Keratinocyte (primary cell): ENCODE measurements around the gene PAPSS2. TPM values are rescaled to one million over a fixed set of nuclear protein-coding genes. Genes with fewer than 3 reads are reported as not detected.

Experiments
- DNase-seq: peaks from one replicate; pipeline ENCODE4 v3.0.0-alpha.2; 2011; ENCODE audit warnings: low read depth, missing footprints, low spot score
- FAIRE-seq: peaks from 2 replicates; lab custom pipeline; 2011; peaks lifted over from hg19 to GRCh38; lab: Jason Lieb, UNC
- H2AFZ ChIP-seq: 2 replicates; pipeline ENCODE4 v1.6.0; 2012; ENCODE audit warnings: low read length, control low read depth, inconsistent platforms; ENCODE audit not compliant: control insufficient read depth
- H3K27ac ChIP-seq: 2 replicates; pipeline ENCODE4 v1.5.1; 2011; ENCODE audit warnings: low read length; ENCODE audit not compliant: control insufficient read depth, insufficient read depth
- H3K27me3 ChIP-seq: 3 replicates; pipeline ENCODE4 v1.6.0; 2011; ENCODE audit warnings: low read length; ENCODE audit not compliant: control insufficient read depth, insufficient read depth; ENCODE audit errors: extremely low read depth
- H3K36me3 ChIP-seq, 2 experiments: 2 replicates in 1 of 2; 3 replicates in 1 of 2; pipeline ENCODE4 v1.5.1; 2011; ENCODE audit warnings: low read length in 2 of 2, mild to moderate bottlenecking in 1 of 2; ENCODE audit not compliant: control insufficient read depth in 2 of 2, insufficient read depth in 2 of 2; ENCODE audit errors: extremely low read depth in 1 of 2
- H3K4me1 ChIP-seq: 3 replicates; pipeline ENCODE4 v1.5.1; 2011; ENCODE audit warnings: low read length; ENCODE audit not compliant: control insufficient read depth, insufficient read depth; ENCODE audit errors: extremely low read depth
- H3K4me2 ChIP-seq: 3 replicates; pipeline ENCODE4 v1.6.0; 2011; ENCODE audit warnings: low read depth, low read length; ENCODE audit not compliant: control insufficient read depth, insufficient read depth; ENCODE audit errors: extremely low read depth
- H3K4me3 ChIP-seq, 3 experiments: fragments of 200-600 bp in 1 of 3; sonication (generic) in 1 of 3; 2 replicates in 2 of 3; 3 replicates in 1 of 3; pipeline ENCODE4 v1.5.1; 2011 to 2016; ENCODE audit warnings: low read length in 3 of 3, mild to moderate bottlenecking in 3 of 3, control low read depth in 2 of 3, inconsistent platforms in 1 of 3, low read depth in 1 of 3, mixed read lengths in 1 of 3, mixed run types in 1 of 3, moderate library complexity in 1 of 3; ENCODE audit not compliant: control insufficient read depth in 2 of 3, insufficient read depth in 2 of 3; ENCODE audit errors: extremely low read depth in 1 of 3
- H3K79me2 ChIP-seq: 2 replicates; pipeline ENCODE4 v1.6.0; 2012; ENCODE audit warnings: low read length; ENCODE audit not compliant: control insufficient read depth, insufficient read depth
- H3K9ac ChIP-seq: 3 replicates; pipeline ENCODE4 v1.6.0; 2011; ENCODE audit warnings: low read length; ENCODE audit not compliant: control insufficient read depth, insufficient read depth; ENCODE audit errors: extremely low read depth
- H3K9me1 ChIP-seq: 3 replicates; pipeline ENCODE4 v1.6.0; 2011; ENCODE audit warnings: low read length; ENCODE audit not compliant: control insufficient read depth, insufficient read depth; ENCODE audit errors: extremely low read depth
- H3K9me3 ChIP-seq: 2 replicates; pipeline ENCODE4 v1.5.1; 2012; ENCODE audit warnings: low read depth, low read length; ENCODE audit not compliant: control insufficient read depth
- H4K20me1 ChIP-seq: 3 replicates; pipeline ENCODE4 v1.6.0; 2011; ENCODE audit warnings: low read length; ENCODE audit not compliant: control insufficient read depth, insufficient read depth; ENCODE audit errors: extremely low read depth
- CTCF ChIP-seq, 3 experiments: IDR thresholded peaks in 1 of 3; conservative IDR thresholded peaks in 1 of 3; optimal IDR thresholded peaks in 1 of 3; 2 replicates in 2 of 3; 3 replicates in 1 of 3; pipeline versions ENCODE3 to v1.5.1; 2011; ENCODE audit warnings: low read length in 3 of 3, mild to moderate bottlenecking in 3 of 3, moderate library complexity in 2 of 3, control low read depth in 1 of 3, inconsistent platforms in 1 of 3; ENCODE audit not compliant: insufficient read depth in 2 of 3; ENCODE audit errors: extremely low read depth in 1 of 3
- EZH2 ChIP-seq: IDR thresholded peaks from one replicate; pipeline ENCODE4 v1.6.1; 2012; ENCODE audit warnings: inconsistent platforms, mild to moderate bottlenecking, low read length, moderate library complexity
- dilution Hi-C: fragments of 300-500 bp; cut with MboI; formaldehyde crosslinking; loops from one replicate; pipeline ENCODE4 v1.7.0; 2020; ENCODE audit warnings: low sequenced_read_pairs; ENCODE audit not compliant: extremely low pct_ligation_motif_present
- polyA plus RNA-seq, 5 experiments: library from polyadenylated mRNA; depleted of rRNA in 3 of 5; stranded (reverse) in 3 of 5; stranded (forward) in 1 of 5; unstranded in 1 of 5; fragments of >200 nt; gene quantifications; 1 replicate in 1 of 5; 2 replicates in 3 of 5; 3 replicates in 1 of 5; pipeline versions ENCODE4 v1.2.1 to v1.2.3, GENCODE V29; 2011 to 2012; ENCODE audit warnings: missing spikeins in 2 of 5, low read depth in 1 of 5, low replicate concordance in 1 of 5

The PAPSS2 gene
- polyA plus RNA-seq, 1 donor (not counting 4 experiments of a cell fraction or from before 2014, with no cell fraction given), result 1.1 TPM

DNA sequence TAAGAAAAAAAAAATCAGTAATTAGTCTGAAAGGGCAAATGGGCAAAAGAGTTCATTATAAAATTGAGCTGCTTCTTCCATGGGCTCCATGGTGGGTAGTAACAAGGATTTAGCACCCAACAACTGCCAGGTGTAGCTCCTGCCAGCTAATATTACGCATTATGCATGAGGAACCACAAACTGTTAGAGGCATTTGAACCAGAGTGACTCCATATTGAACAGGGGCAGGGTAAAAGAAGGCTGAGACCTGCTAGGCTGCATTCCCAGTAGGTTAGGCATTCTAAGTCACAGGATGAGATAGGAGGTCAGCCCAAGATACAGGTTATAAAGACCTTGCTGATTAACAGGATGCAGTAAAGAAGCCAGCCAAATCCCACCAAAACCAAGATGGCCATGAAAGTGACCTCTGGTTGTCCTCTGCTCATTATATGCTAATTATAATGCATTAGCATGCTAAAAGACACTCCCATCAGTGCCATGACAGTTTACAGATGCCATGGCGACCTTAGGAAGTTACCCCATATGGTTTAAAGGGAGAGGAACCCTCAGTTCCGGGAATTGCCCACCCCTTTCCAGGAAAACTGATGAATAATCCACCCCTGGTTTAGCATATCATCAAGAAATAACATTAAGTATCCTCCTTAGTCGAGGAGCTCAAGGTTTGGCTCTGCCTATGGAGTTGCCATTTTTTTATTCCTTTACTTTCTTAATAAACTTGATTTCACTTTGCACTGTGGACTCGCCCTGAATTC, 8.7 kb upstream of the PAPSS2 start:
- no peaks in the 10 kb centered on the region for H3K79me2 ChIP-seq
- DNase-seq (no peak), FAIRE-seq (no peak)
- H3K9ac ChIP-seq, result no peak overlapping the region
- dilution Hi-C loops, result no loop called here
- TF ChIP-seq CTCF (optimal IDR thresholded peaks at IDR 0.05 in 1 of 3, IDR thresholded peaks at IDR 0.05 in 1 of 3, conservative IDR thresholded peaks at IDR 0.05 in 1 of 3; ENCODE audit: extremely low read depth in 1 of 3, insufficient read depth in 2 of 3, low read length in 3 of 3), result no peak
- no peak for TF ChIP-seq EZH2
- H3K9me3 ChIP-seq, result no peaks in the 10 kb centered on the region
- no peaks in the 10 kb centered on the region for H3K36me3 ChIP-seq
- no peaks in the 10 kb centered on the region for H3K27me3 ChIP-seq
- no peak overlapping the region for H3K4me2 ChIP-seq
- H4K20me1 ChIP-seq, result no peaks in the 10 kb centered on the region
- H3K27ac ChIP-seq, result no peak overlapping the region
- H3K4me3 ChIP-seq, result no peak overlapping the region
- H3K9me1 ChIP-seq, result no peaks in the 10 kb centered on the region
- no peaks in the 10 kb centered on the region for H3K4me1 ChIP-seq
- no peak overlapping the region for H2AFZ ChIP-seq

DNA sequence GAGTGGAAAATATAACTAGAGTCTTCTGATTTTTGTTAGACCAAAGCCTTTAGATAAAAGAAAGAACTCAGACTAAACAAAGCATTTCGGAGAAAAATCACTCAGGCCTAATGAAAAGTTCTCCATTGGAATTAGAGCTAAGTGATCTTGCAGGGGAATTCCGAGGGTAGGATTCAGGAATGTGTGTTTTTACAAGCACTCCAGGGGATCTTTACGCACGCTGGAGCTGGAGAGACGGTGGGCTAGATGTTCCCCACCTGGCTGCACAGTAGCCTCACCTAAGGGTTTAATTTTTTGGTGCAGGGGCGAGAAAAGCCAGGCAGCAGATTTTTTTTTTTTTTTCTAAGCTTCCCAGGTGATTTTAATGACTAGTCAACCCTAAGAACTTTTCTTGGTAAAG, 7.9 kb upstream of the PAPSS2 start:
- DNase-seq (no peak), FAIRE-seq (no peak)
- Histone ChIP-seq H3K79me2 (no peaks in the 10 kb centered on the region), H3K9me3 (no peaks in the 10 kb centered on the region), H3K4me2 (no peak overlapping the region), H2AFZ (no peak overlapping the region), H3K27ac (no peak overlapping the region), H3K9ac (no peak overlapping the region), H4K20me1 (no peaks in the 10 kb centered on the region), H3K27me3 (no peaks in the 10 kb centered on the region), H3K36me3 (no peaks in the 10 kb centered on the region), H3K4me3 (no peak overlapping the region), H3K4me1 (no peaks in the 10 kb centered on the region), H3K9me1 (no peaks in the 10 kb centered on the region)
- no peak for TF ChIP-seq EZH2
- TF ChIP-seq CTCF (optimal IDR thresholded peaks at IDR 0.05 in 1 of 3, IDR thresholded peaks at IDR 0.05 in 1 of 3, conservative IDR thresholded peaks at IDR 0.05 in 1 of 3; ENCODE audit: extremely low read depth in 1 of 3, insufficient read depth in 2 of 3, low read length in 3 of 3), result no peak
- dilution Hi-C loops, result no loop called here
